ENCODE data around the gene SSX4B.
"Not testable (repeated sequence)": the region's sequence is repeated elsewhere in the genome, so short reads cannot be mapped to it uniquely, and the experiment has no call there.

Gene SSX4B

DNA sequence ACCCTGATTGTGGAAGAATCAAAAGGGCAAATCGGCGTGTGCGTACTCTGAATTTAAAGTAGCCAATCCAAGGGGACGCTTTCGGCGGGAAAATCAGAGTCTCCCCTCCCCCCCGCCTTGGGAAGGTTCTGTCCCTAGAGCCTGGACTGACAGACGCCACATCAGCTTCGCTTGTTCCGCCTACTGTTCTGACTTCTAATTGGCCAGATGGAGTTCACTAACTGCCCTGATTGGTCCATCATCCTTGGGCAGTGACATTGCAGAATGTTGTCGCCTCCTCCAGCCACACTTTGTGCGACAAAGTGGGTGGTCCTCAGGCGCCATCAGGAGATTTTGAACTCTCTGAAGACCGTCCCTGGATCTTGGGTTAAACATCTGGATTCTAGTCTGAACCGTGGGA, at the start of gene SSX4B:
Gene SSX4B (minus strand): TSS at position 101 of the 400 bp plus-strand sequence. CDS start 588 bp downstream, outside the sequence.
- H3K27ac ChIP-seq; DNase-seq (ENCODE audit: low read depth, low spot score): not testable (repeated sequence)

GRCh38 chrX:48460606-48461005, 48.8 kb upstream of the SSX4B start:
- DNase-seq (ENCODE audit: low read depth, low spot score): no peak
- no peak overlapping the region for H3K27ac ChIP-seq

DNA sequence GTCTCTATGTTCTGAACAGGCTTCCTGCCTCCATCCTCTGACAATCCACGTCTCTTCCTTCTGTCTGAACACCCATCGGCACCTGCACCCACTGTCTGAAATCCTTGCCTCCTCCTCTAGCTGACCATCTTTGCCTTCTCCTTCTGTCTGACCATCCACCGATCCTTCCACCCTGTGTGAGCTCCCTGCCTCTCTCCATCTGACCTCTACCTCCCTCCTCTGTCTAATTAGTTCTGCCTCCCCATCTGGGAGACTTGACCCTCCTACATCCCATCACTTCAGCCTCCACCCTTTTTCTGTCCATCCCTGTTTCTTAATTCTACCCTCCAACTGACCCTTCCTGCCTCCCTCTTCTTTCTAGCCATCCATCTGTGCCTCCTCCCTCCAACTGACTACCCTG, 48.3 kb upstream of the SSX4B start:
- H3K27ac ChIP-seq: no peak overlapping the region
- DNase-seq (ENCODE audit: low read depth, low spot score): no peak

DNA sequence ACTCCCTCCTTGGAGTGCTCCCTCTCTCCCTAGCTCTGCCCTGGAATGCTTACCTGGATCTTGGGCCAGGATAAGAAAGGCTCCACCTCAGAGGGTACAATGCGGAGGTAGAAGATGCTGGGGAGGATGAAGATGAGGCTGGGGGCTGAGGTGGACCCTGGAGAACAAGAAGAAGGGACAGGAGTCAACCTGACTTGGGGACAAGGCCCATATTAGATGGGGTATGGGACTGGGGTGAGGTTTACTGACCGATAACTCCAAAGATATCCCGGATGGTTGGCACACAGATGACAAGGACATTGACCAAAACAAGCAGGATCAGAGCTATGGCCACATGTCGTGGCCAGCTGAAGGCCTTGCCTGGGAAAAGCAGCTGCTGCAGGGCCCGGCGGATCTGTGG, 47.7 kb upstream of the SSX4B start:
- DNase-seq (ENCODE audit: low read depth, low spot score): no peak
- H3K27ac ChIP-seq: no peak overlapping the region

DNA sequence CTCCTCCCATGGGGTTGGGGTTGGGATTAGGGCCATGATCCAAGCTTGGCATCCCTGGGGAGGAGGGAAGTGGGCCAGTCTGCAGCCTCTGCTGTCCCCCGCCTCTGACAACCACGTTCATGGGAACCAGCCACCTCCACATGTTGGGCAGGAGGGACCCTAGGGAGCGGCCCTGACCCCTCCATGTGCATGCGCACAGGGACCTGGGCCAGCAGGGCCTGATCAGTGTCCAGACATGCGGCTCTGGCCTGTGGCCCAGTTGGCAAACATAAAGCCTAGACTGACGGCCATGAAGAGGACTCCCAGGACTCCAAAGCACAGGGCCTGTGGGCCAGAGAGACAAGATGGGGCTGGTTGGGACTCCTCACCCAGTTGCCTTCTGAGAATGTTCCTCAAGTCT, 47.0 kb upstream of the SSX4B start:
- no peak overlapping the region for H3K27ac ChIP-seq
- DNase-seq (ENCODE audit: low read depth, low spot score): no peak

DNA sequence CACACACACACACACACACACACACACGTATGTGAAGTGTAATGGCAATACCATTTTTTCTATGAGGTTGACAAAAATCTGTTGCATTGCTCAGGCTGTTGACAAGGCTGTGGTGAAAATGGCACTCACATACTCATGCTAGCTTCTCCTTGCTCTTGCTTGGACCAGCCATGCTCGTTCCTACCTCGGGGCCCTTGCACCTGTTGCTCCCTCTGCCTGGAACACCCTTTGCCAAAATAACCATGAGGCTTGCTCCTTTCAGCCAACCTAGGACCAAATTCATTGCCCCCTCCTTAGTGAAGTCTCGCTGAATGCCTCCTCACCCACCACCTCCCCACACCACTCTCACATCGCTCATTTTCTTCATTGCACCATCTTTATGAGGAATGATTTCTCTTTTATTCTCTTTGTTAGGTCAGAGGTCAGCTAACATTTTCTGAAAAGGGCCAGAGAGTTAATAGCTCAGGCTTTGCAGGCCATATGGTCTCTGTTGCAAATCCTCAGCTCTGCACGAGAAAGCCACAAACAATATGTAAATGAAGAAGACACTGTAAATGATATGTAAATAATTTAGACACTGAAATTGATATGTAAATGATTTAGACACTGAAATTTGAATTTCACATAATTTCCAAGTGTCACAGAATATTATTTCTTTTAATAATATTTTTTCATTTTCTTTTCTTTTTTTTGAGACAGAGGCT, 45.0 kb upstream of the SSX4B start:
- DNase-seq (ENCODE audit: low read depth, low spot score): no peak
- H3K27ac ChIP-seq: no peak overlapping the region

- H3K27ac ChIP-seq: no peak overlapping the region
- DNase-seq (ENCODE audit: low read depth, low spot score): no peak
Observed at GRCh38 chrX:48451708-48452107, 39.9 kb upstream of the SSX4B start.

GRCh38 chrX:48450076-48450475, 38.3 kb upstream of the SSX4B start:
- H3K27ac ChIP-seq: no peak overlapping the region
- DNase-seq (ENCODE audit: low read depth, low spot score): no peak

- DNase-seq (ENCODE audit: low read depth, low spot score); H3K27ac ChIP-seq: not testable (repeated sequence)
Observed at GRCh38 chrX:48447201-48447600, 35.4 kb upstream of the SSX4B start.

GRCh38 chrX:48433713-48434112, 22.0 kb upstream of the SSX4B start:
- H3K27ac ChIP-seq; DNase-seq (ENCODE audit: low read depth, low spot score): not testable (repeated sequence)

DNA sequence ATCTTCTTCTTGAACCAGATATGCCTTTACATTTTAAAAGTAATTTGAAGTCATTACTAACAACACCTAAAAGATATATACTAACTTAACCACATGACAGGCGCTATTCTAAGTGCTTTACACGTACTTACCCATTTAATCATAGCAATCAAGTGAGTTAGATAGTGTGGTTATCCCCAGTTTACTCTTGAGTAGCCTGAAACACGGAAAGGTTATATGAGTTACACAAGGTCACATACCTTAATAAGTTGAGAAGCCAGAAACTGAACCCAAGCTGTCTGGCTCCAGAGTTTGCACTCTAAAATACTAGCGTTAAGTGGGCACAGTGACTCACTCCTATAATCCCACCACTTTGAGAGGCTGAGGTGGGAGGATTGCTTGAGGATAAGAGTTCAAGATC, 18.4 kb upstream of the SSX4B start:
- H3K27ac ChIP-seq; DNase-seq (ENCODE audit: low read depth, low spot score): not testable (repeated sequence)

DNA sequence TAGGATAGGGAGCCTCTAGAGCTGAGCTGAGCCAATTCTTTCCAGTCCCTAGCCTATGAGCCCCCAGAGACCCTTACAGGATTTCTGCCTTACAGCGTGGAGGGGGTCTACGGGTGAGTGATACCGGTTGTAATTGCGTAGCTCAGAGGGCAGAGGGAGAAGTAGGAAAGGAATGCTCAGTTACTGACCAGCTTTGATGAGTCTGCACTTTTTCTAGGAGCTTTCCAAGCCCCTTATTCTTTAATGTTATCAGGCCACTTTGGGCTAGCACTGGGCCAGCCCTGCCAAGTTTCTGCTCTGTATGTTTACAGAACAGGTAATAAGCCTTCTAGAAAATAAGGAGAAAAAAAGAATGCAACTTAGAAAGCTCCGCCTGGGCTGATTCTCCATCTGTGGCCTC, 17.8 kb upstream of the SSX4B start:
- H3K27ac ChIP-seq; DNase-seq (ENCODE audit: low read depth, low spot score): not testable (repeated sequence)

DNA sequence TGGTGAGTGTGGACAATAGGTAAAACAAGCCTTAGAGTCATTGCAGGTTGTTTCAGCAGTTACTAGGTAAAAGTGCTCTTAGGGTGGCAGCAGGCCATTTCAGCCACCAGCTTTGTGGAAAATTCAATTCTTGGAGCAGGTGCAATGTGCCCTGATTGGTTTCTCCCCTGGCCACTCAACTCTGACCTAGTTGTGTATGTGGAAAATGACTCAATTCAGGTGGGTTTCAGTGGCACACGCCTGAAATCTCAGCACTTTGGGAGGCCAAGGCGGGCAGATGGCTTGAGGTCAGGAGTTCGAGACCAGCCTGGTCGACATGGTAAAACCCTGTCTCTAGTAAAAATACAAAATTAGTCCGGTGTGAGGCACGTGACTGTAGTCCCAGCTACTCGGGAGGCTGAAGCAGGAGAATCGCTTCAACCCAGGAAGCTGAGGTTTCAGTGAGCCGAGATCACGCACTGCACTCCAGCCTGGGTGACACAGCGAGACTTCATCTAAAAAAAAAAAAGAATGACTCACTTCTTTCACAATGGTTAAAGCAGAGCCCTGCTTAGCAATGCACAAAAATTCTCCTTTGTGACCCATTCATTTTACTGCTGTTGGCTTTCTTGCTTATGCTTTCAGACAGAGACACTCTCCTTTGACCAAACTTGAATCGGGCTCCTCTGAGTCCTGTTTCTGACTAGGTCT, 15.4 kb upstream of the SSX4B start:
- DNase-seq (ENCODE audit: low read depth, low spot score); H3K27ac ChIP-seq: not testable (repeated sequence)

DNA sequence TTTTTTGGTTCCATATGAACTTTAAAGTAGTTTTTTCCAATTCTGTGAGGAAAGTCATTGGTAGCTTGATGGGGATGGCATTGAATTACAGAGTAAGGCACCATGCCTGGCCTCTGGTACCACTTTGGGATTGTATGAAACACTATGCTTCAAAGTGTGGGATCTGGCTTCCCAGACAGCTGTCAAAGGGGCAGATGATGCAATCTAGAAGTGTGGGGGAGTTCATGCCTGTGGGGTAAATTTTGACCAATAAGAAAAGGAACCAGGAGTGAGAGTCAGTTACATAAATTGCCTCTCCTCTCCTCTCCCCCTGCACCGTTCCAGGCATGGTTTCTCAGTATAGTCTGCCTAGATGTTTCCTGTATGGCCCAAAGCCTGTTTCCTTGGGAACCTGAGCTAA, 13.9 kb downstream of the SSX4B start:
- not testable (repeated sequence) for H3K27ac ChIP-seq; DNase-seq (ENCODE audit: low read depth, low spot score)

- not testable (repeated sequence) for H3K27ac ChIP-seq; DNase-seq (ENCODE audit: low read depth, low spot score)
Observed at GRCh38 chrX:48396931-48397330, 14.8 kb downstream of the SSX4B start.

- H3K27ac ChIP-seq; DNase-seq (ENCODE audit: low read depth, low spot score): not testable (repeated sequence)
Observed at GRCh38 chrX:48383239-48383638, 28.5 kb downstream of the SSX4B start, which contains the start of gene SSX4. TSS of gene SSX4 (plus strand) at chrX:48383539. CDS start at chrX:48384054, 515 bp downstream.

GRCh38 chrX:48370408-48370807, 41.4 kb downstream of the SSX4B start:
- DNase-seq (ENCODE audit: low read depth, low spot score); H3K27ac ChIP-seq: not testable (repeated sequence)

DNA sequence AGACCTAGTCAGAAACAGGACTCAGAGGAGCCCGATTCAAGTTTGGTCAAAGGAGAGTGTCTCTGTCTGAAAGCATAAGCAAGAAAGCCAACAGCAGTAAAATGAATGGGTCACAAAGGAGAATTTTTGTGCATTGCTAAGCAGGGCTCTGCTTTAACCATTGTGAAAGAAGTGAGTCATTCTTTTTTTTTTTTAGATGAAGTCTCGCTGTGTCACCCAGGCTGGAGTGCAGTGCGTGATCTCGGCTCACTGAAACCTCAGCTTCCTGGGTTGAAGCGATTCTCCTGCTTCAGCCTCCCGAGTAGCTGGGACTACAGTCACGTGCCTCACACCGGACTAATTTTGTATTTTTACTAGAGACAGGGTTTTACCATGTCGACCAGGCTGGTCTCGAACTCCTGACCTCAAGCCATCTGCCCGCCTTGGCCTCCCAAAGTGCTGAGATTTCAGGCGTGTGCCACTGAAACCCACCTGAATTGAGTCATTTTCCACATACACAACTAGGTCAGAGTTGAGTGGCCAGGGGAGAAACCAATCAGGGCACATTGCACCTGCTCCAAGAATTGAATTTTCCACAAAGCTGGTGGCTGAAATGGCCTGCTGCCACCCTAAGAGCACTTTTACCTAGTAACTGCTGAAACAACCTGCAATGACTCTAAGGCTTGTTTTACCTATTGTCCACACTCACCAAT, 43.9 kb downstream of the SSX4B start:
- H3K27ac ChIP-seq; DNase-seq (ENCODE audit: low read depth, low spot score): not testable (repeated sequence)

DNA sequence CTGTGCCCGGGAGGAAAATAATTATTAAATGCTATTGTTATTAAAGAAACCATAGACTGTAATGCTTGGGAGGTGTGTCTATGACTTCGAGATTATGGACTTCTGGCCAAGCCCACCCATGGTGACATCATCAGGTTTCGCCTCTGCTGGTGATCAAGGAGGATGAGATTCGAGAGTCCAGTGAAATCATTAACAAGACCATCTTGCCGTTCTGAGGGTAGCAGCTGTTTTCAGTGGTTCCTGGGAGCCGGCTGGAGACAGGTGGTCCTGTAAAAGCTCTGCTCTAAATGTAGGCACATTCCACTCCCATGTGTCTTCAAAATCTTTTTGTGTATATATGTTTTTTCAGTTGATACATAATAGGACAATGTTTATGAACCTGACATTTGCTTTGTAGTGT, 52.5 kb downstream of the SSX4B start:
- DNase-seq (ENCODE audit: low read depth, low spot score); H3K27ac ChIP-seq: not testable (repeated sequence)

DNA sequence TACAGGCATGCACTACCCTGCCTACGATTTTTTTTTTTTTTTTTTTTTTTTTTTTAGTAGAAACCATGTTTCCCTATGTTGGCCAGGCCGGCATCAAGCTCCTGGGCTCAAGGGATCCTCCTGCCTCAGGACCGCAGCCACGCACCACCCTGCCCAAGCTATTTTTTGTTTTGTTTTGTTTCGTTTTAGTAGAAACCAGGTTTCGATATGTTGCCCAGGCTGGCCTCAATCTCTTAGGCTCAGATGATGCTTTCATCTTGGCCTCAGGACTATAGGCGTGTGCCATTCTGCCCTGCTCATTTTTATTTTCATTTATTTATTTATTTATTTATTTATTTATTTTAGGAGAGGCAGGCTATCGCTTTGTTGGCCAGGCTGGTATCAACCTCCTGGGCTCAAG, 54.1 kb downstream of the SSX4B start:
- H3K27ac ChIP-seq: no peak overlapping the region
- DNase-seq (ENCODE audit: low read depth, low spot score): no peak
